ENCODE data around the gene UBASH3B. TPM values are rescaled to one million over a fixed set of nuclear protein-coding genes. Genes with fewer than 3 reads are reported as not detected.

The UBASH3B gene
- total RNA-seq, 1 experiment from 2014 or later = 12.8 TPM

DNA sequence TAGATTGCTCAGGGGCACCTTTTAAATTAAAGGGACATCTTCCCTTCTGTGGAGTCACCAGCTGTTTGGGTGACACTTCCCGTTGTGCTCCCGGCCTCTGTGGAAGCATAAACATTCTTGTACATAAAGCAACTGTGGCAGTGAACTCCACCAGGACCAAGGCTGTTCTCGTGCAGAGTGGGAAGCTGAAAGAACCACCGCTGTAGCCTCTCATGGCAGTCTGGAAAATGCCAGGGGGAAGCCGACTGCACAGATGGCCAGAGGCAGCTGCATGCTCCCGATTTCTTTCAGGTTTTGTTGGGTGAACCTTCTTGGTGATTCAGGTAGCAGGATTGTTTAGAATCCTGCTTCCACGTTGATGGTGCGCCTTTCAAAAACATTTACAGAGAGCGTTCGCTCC lies 10.3 kb downstream of the UBASH3B start:
- DNase-seq (ENCODE audit: low read depth, low spot score) = no peak
- in situ Hi-C loops (cut with HindIII; ENCODE audit: low pct_unique_long_range_greater_than_20kb, low sequenced_read_pairs) = no loop called here

DNA sequence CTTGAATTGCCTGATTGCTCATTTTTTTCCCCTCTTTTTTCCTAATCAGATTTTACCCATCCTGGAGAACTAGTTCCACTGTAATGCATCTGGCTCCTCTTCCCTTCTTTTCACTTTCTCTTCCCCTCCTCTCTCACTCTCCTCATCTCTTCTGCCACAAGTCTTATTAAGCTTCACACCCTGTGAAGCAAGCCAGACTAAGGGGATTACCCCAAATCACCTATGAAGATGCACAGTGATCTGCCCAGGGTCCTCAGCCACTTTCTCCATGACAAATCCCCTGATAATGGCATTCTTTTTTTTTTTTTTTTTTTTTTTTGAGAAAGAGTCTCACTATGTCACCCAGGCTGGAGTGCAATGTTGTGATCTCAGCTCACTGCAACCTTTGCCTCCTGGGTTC lies 11.2 kb downstream of the UBASH3B start:
- no peak for DNase-seq (ENCODE audit: low read depth, low spot score)
- in situ Hi-C loops (cut with HindIII; ENCODE audit: low pct_unique_long_range_greater_than_20kb, low sequenced_read_pairs) = no loop called here

DNA sequence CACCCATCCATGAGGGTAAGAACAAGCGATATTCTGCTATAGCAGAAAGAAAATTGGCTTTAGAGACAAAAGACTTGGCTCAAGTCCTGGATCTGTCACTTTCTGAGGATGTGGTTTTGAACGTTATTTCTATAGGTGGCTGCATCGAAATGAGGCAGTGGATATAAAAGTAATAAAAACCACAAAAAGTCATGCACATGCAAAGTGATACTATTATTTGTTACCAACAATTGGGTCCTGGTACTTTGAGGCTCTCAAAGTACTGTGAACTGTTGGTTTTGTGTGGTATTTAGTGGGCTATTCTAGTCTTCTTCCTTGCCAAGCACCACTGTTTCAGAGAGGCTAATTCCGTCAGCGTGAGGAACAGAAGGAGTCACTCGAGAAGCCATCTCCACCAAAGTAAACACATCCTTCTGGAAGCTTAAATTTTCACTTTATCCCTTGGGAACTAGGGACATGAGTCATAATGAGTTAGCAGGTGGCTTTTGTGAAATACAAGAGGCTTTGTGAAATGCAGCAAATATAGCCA lies 13.1 kb downstream of the UBASH3B start:
- no peak for DNase-seq (ENCODE audit: low read depth, low spot score)
- in situ Hi-C loops (cut with HindIII; ENCODE audit: low pct_unique_long_range_greater_than_20kb, low sequenced_read_pairs) = no loop called here

DNA sequence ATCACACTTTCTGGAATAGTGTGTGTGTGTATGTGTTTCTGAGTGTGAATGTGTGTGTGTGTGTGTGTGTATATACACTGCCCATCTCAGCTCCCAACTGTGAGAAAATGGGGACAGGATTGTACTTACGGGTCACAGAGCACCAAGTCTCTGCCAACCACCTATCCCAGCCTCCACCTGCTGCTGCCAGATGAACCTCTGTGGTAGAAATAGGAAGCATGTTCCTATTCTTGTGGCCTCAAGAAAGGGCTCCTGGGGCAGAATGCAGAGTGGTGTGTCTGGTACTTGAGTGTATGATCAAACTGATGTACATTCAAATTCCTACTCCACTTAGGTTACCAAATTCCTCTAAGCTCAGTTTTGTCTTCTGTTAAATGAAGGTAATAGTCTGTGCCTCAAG lies 14.6 kb downstream of the UBASH3B start:
- DNase-seq (ENCODE audit: low read depth, low spot score) = no peak
- in situ Hi-C loops (cut with HindIII; ENCODE audit: low pct_unique_long_range_greater_than_20kb, low sequenced_read_pairs) = no loop called here

DNA sequence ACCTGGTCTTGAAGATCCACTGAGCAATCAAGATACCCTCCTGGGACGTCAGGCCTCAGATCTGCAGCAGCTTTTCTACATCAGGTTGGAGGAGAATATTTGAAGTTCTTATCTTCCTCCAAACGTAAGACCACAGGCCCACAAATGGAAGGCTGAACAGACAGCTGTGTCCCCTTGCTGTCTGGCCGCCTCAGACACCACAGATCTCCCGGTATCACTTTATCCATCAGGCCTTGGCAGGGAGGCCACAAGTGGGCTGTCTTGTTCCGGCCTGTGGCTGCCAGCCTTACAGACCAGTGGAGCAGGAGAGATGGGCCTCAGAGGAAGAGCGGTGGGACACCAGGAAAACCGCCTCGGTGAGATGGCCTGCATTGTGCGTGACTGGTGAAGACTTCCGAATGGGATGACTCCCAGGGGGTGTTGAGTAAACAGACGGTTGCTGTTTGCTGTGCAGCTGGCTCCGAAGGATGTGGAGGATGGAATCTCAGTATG lies 15.9 kb downstream of the UBASH3B start:
- no peak for DNase-seq (ENCODE audit: low read depth, low spot score)
- in situ Hi-C loops (cut with HindIII; ENCODE audit: low pct_unique_long_range_greater_than_20kb, low sequenced_read_pairs) = no loop called here

GRCh38 chr11:122672892-122673291 lies 17.4 kb downstream of the UBASH3B start:
- in situ Hi-C loops (cut with HindIII; ENCODE audit: low pct_unique_long_range_greater_than_20kb, low sequenced_read_pairs) = no loop called here
- no peak for DNase-seq (ENCODE audit: low read depth, low spot score)

DNA sequence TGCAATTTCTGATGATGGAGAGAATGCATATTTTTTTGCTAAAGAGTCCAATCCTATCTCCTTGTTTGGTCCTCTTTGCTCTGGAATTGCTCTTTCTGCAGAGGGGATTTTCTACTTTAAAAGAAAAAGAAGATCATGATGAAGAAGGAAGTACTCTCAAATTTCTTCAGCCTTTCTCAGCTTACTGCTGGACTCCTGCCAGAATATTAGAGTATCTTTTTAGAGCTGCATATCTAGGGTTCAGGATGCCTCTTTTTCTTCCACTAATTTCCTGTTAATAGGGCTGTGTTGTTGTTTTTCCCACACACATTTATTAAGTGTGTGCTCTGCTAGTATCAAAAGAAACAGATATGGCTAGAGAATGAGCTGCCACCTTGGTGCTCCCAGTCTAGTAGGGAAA lies 18.2 kb downstream of the UBASH3B start:
- in situ Hi-C loops (cut with HindIII; ENCODE audit: low pct_unique_long_range_greater_than_20kb, low sequenced_read_pairs) = no loop called here
- no peak for DNase-seq (ENCODE audit: low read depth, low spot score)

DNA sequence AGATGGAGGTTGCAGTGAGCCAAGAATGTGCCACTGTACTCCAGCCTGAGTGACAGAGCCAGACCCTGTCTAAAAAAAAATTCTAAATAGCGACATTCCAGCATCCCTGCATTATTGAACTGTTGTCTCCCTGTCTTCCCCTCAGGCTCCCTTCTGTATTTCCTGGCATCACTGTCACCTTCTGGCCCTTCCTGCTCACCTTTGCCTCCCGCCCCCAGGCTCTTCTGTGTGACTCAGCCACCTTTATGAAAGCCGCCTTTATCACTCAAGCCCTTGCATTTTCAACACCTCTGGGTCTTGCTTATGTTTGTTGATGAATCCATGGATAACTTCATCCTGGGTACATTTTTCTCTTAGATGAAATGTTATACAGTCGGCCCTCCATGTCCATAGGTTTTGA lies 21.1 kb downstream of the UBASH3B start:
- in situ Hi-C loops (cut with HindIII; ENCODE audit: low pct_unique_long_range_greater_than_20kb, low sequenced_read_pairs) = no loop called here
- DNase-seq (ENCODE audit: low read depth, low spot score) = no peak

DNA sequence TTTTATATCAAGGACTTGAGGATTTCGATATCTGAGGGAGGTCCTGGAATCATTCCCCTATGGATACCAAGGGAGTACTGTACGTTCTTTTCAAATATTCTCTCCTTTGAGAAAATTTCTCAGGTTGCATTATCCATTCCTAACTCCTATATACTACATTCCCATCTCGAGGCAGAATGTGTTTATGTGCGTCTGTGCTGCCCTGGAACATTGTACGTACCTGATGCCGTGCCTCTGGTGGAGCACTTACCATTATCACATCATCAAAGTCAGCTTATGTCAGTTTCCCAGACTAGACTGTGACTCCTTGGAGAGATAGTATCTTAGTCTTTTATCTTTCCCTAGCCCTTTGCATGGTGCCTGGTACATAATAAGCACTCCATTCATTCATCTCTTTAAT lies 21.7 kb downstream of the UBASH3B start:
- no peak for DNase-seq (ENCODE audit: low read depth, low spot score)
- in situ Hi-C loops (cut with HindIII; ENCODE audit: low pct_unique_long_range_greater_than_20kb, low sequenced_read_pairs) = no loop called here

GRCh38 chr11:122678406-122678805 lies 22.9 kb downstream of the UBASH3B start:
- no peak for DNase-seq (ENCODE audit: low read depth, low spot score)
- in situ Hi-C loops (cut with HindIII; ENCODE audit: low pct_unique_long_range_greater_than_20kb, low sequenced_read_pairs) = no loop called here

DNA sequence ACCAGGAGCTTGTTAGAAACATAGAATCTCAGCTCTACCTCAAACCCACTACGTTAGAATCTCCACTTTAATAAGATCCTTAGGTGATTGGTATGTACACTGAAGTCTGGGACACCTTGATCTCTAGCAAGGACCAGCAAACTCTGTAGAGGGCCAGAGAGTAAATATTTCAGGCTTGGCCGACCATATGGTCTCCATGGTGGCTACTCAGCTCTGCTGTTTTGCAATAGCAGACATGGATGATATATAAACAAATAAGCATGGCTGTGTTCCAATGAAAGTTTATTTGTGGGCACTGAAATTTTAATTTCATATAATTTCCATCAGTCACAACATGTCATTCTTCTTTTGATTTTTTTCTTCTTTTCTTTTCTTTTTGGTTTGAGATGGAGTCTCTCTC lies 23.9 kb downstream of the UBASH3B start:
- no peak for DNase-seq (ENCODE audit: low read depth, low spot score)
- in situ Hi-C loops (cut with HindIII; ENCODE audit: low pct_unique_long_range_greater_than_20kb, low sequenced_read_pairs) = no loop called here

- DNase-seq (ENCODE audit: low read depth, low spot score) = no peak
- in situ Hi-C loops (cut with HindIII; ENCODE audit: low pct_unique_long_range_greater_than_20kb, low sequenced_read_pairs) = no loop called here
Measured at GRCh38 chr11:122681070-122681469, 25.5 kb downstream of the UBASH3B start.

- DNase-seq (ENCODE audit: low read depth, low spot score) = no peak
- in situ Hi-C loops (cut with HindIII; ENCODE audit: low pct_unique_long_range_greater_than_20kb, low sequenced_read_pairs) = no loop called here
Measured at GRCh38 chr11:122681735-122682134, 26.2 kb downstream of the UBASH3B start.

- in situ Hi-C loops (cut with HindIII; ENCODE audit: low pct_unique_long_range_greater_than_20kb, low sequenced_read_pairs) = no loop called here
- DNase-seq (ENCODE audit: low read depth, low spot score) = no peak
Measured at GRCh38 chr11:122682464-122682863, 26.9 kb downstream of the UBASH3B start.

DNA sequence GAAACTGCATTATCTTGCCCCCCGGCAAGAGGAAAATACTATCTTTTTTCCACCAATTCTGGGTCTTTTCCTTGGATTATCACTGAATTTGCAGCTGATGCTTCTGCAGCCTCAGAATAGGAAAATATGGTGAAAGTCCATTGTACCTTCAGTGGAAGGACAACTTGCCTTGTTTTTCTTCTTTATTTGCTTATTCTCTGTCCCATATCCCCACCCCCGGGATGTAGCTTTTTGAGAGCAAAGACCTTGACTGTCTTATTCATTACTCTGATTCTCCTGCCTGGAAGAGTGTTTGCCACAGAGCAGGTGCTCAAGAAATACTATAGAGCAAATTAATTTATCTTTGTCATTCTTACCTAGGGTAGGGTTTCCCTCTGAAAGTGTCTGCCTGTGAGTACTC lies 29.5 kb downstream of the UBASH3B start:
- in situ Hi-C loops (cut with HindIII; ENCODE audit: low pct_unique_long_range_greater_than_20kb, low sequenced_read_pairs) = no loop called here
- no peak for DNase-seq (ENCODE audit: low read depth, low spot score)

GRCh38 chr11:122686111-122686510 lies 30.6 kb downstream of the UBASH3B start:
- in situ Hi-C loops (cut with HindIII; ENCODE audit: low pct_unique_long_range_greater_than_20kb, low sequenced_read_pairs) = no loop called here
- no peak for DNase-seq (ENCODE audit: low read depth, low spot score)

- DNase-seq (ENCODE audit: low read depth, low spot score) = no peak
- in situ Hi-C loops (cut with HindIII; ENCODE audit: low pct_unique_long_range_greater_than_20kb, low sequenced_read_pairs) = no loop called here
Measured at GRCh38 chr11:122690384-122690783, 34.9 kb downstream of the UBASH3B start.

GRCh38 chr11:122690801-122691548 lies 35.5 kb downstream of the UBASH3B start:
- no peak for DNase-seq (ENCODE audit: low read depth, low spot score)
- in situ Hi-C loops (cut with HindIII; ENCODE audit: low pct_unique_long_range_greater_than_20kb, low sequenced_read_pairs) = no loop called here

DNA sequence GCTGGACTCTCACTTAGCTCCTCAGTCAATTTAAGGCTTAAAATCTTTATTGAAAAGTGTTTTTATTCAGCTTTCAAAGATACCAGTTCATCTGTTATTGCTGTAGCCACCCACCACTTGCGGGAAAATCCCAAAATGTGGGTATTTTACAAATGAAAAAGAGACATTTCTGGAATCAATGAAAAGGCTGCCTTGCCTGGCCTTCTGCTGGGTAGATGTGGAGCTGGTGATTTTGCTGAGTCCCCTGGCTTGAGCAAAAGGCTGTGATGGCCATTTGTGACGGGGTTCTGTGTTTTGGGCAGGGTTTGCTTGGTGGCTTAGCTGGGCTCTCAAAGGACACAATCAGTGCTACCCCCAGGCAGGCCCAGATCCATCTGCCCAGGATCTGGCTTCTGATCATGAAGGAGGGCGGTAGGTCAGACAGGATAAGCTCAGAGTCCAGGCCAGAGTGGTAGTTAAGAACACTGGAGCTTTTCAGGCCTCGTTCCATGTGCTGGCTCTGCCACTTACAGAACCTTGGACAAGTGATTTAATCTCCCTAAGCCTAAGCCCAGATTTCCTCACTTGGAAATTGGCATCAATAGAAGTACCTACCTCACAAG lies 36.1 kb downstream of the UBASH3B start:
- in situ Hi-C loops (cut with HindIII; ENCODE audit: low pct_unique_long_range_greater_than_20kb, low sequenced_read_pairs) = no loop called here
- no peak for DNase-seq (ENCODE audit: low read depth, low spot score)
